ACC112 (cell line): ENCODE data around the gene ICAM3.
A peak's percentile ranks its signal among the peaks of the same experiment; 100 is the strongest.

Experiments used
- H2AFZ ChIP-seq: fragments of 200-600 bp; sonication (generic); one replicate; pipeline ENCODE4 v1.6.0; 2017; ENCODE audit warnings: antibody characterized with exemption, low read length; ENCODE audit not compliant: unreplicated experiment
- H3K27ac ChIP-seq: fragments of 200-600 bp; sonication (generic); 2 replicates; pipeline ENCODE4 v1.5.1; 2014; ENCODE audit warnings: low read depth, mild to moderate bottlenecking, antibody characterized with exemption, low read length, moderate library complexity
- H3K27me3 ChIP-seq: fragments of 200-600 bp; sonication (generic); 2 replicates; pipeline ENCODE4 v1.6.1; 2014; ENCODE audit warnings: mild to moderate bottlenecking, antibody characterized with exemption, low read length, moderate library complexity, mixed read lengths; ENCODE audit not compliant: insufficient read depth
- H3K36me3 ChIP-seq: fragments of 200-600 bp; sonication (generic); 2 replicates; pipeline ENCODE4 v1.6.1; 2016; ENCODE audit warnings: mild to moderate bottlenecking, antibody characterized with exemption, low read length, moderate library complexity, mixed read lengths; ENCODE audit not compliant: insufficient read depth
- H3K4me1 ChIP-seq: fragments of 200-600 bp; sonication (generic); one replicate; pipeline ENCODE4 v1.6.1; 2016; ENCODE audit warnings: low read length, mixed read lengths; ENCODE audit not compliant: insufficient read depth, unreplicated experiment, control insufficient read depth
- H3K4me3 ChIP-seq: fragments of 200-600 bp; sonication (generic); 2 replicates; pipeline ENCODE4 v1.5.1; 2014; ENCODE audit warnings: mild to moderate bottlenecking, low read depth, low read length
- H3K79me2 ChIP-seq: fragments of 200-600 bp; sonication (generic); one replicate; pipeline ENCODE4 v1.6.0; 2016; ENCODE audit warnings: low read length; ENCODE audit not compliant: control insufficient read depth, unreplicated experiment, insufficient read depth

ICAM3 gene

GRCh38 chr19:10289836-10290356, 49.5 kb downstream of the ICAM3 start, which contains the start of gene ICAM5:
Gene ICAM5 (plus strand): TSS chr19:10289952. CDS start chr19:10290044, 92 bp downstream.
- Histone ChIP-seq H3K4me3 (peak within 1 kb of the TSS; percentile 85), H3K27me3 (0 out of 2 replicates have a peak, but pooled peaks cover 3% of the 10 kb centered on the region), H3K4me1 (no peaks in the 10 kb centered on the region), H3K27ac (peak within 1 kb of the TSS; percentile 45; the same call in 1 of the 2 replicates), H3K79me2 (no peaks in the 10 kb centered on the region), H2AFZ (peak within 1 kb of the TSS; percentile 58), H3K36me3 (peaks cover 3% of the 10 kb centered on the region; the same call in 1 of the 2 replicates)

- Histone ChIP-seq H3K27me3 (0 out of 2 replicates have a peak, but pooled peaks cover 3% of the 10 kb centered on the region), H3K4me1 (no peaks in the 10 kb centered on the region), H2AFZ (no peak overlapping the region), H3K36me3 (peaks cover 3% of the 10 kb centered on the region; the same call in 1 of the 2 replicates), H3K79me2 (no peaks in the 10 kb centered on the region), H3K4me3 (peak overlapping the region; percentile 85), H3K27ac (peak overlapping the region; percentile 45; the same call in 1 of the 2 replicates)
Measured at GRCh38 chr19:10289167-10289835, 50.1 kb downstream of the ICAM3 start.

GRCh38 chr19:10288662-10289166, 50.7 kb downstream of the ICAM3 start:
- 0 out of 2 replicates have a peak, but pooled peaks cover 3% of the 10 kb centered on the region for H3K27me3 ChIP-seq
- H3K27ac ChIP-seq: peak overlapping the region; percentile 45; the same call in 1 of the 2 replicates
- peak overlapping the region; percentile 85 for H3K4me3 ChIP-seq
- no peaks in the 10 kb centered on the region for H3K79me2 ChIP-seq
- no peaks in the 10 kb centered on the region for H3K4me1 ChIP-seq
- peaks cover 3% of the 10 kb centered on the region; the same call in 1 of the 2 replicates for H3K36me3 ChIP-seq
- H2AFZ ChIP-seq: no peak overlapping the region

GRCh38 chr19:10286803-10287737, 52.4 kb downstream of the ICAM3 start, which contains the start of gene ICAM4:
Gene ICAM4 (plus strand): TSS chr19:10286955. CDS start chr19:10287013, 58 bp downstream.
- Histone ChIP-seq H3K4me1 (no peaks in the 10 kb centered on the region), H3K79me2 (no peaks in the 10 kb centered on the region), H3K36me3 (no peaks in the 10 kb centered on the region; the same call in 1 of the 2 replicates), H2AFZ (no peak within 1 kb of the TSS), H3K27ac (no peak within 1 kb of the TSS), H3K27me3 (0 out of 2 replicates have a peak, but pooled peaks cover 3% of the 10 kb centered on the region), H3K4me3 (no peak within 1 kb of the TSS)

GRCh38 chr19:10285393-10285792, 54.0 kb downstream of the ICAM3 start:
- Histone ChIP-seq H3K79me2 (no peaks in the 10 kb centered on the region), H3K27ac (no peak overlapping the region), H3K4me1 (no peaks in the 10 kb centered on the region), H3K4me3 (no peak overlapping the region), H3K27me3 (no peaks in the 10 kb centered on the region), H3K36me3 (no peaks in the 10 kb centered on the region; the same call in 1 of the 2 replicates), H2AFZ (no peak overlapping the region)

- no peaks in the 10 kb centered on the region for H3K79me2 ChIP-seq
- H2AFZ ChIP-seq: no peak overlapping the region
- no peak overlapping the region for H3K4me3 ChIP-seq
- H3K4me1 ChIP-seq: no peaks in the 10 kb centered on the region
- H3K27me3 ChIP-seq: no peaks in the 10 kb centered on the region
- H3K27ac ChIP-seq: no peak overlapping the region
- no peaks in the 10 kb centered on the region; the same call in 1 of the 2 replicates for H3K36me3 ChIP-seq
Measured at GRCh38 chr19:10284960-10285278, 54.5 kb downstream of the ICAM3 start.

- Histone ChIP-seq H3K79me2 (no peaks in the 10 kb centered on the region), H3K4me3 (no peak overlapping the region), H2AFZ (no peak overlapping the region), H3K27ac (no peak overlapping the region), H3K36me3 (peaks cover 2% of the 10 kb centered on the region; the same call in 1 of the 2 replicates), H3K4me1 (no peaks in the 10 kb centered on the region), H3K27me3 (no peaks in the 10 kb centered on the region)
Measured at GRCh38 chr19:10284065-10284959, 55.1 kb downstream of the ICAM3 start.
